Measurements from ENCODE around the gene TTC7B. TPM values are rescaled to one million over a fixed set of nuclear protein-coding genes. Genes with fewer than 3 reads are reported as not detected.

TTC7B gene
- total RNA-seq, 1 donor from 2014 or later = 40.3 TPM

DNA sequence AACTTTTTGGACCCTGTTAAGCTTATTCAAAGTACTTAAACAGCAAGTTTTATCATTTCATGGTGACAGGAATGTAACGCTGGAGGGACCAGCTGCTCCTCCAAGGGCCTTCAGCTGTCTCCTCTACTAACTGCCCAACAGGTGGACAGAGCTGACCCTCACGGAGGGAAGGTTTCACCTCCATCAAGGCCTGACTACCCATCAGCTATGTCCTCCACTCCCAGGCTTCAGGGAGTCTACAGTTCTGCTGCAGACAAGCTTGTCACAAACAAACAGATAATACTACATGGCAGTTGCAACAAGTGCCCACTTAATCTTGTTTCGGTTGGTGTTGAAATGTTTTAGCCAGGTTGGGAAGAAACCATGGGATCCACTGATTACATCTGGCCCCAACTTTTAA is 175.1 kb downstream of the TTC7B start:
- no peaks in the 10 kb centered on the region for H3K27me3 Mint-ChIP-seq (ENCODE audit: low read depth)
- no peak for DNase-seq (ENCODE audit: low spot score)
- H3K36me3 Mint-ChIP-seq (ENCODE audit: low read depth) = peaks cover 12% of the 10 kb centered on the region
- H3K4me1 Mint-ChIP-seq (ENCODE audit: low read depth) = peaks cover 32% of the 10 kb centered on the region
- TF ChIP-seq, protein P1, sequence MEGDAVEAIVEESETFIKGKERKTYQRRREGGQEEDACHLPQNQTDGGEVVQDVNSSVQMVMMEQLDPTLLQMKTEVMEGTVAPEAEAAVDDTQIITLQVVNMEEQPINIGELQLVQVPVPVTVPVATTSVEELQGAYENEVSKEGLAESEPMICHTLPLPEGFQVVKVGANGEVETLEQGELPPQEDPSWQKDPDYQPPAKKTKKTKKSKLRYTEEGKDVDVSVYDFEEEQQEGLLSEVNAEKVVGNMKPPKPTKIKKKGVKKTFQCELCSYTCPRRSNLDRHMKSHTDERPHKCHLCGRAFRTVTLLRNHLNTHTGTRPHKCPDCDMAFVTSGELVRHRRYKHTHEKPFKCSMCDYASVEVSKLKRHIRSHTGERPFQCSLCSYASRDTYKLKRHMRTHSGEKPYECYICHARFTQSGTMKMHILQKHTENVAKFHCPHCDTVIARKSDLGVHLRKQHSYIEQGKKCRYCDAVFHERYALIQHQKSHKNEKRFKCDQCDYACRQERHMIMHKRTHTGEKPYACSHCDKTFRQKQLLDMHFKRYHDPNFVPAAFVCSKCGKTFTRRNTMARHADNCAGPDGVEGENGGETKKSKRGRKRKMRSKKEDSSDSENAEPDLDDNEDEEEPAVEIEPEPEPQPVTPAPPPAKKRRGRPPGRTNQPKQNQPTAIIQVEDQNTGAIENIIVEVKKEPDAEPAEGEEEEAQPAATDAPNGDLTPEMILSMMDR (IDR thresholded peaks at IDR 0.05) = no peak
- peak overlapping the region; percentile 16 for H3K4me3 Mint-ChIP-seq (ENCODE audit: unreplicated experiment)
- peaks cover 3% of the 10 kb centered on the region for H3K9me3 Mint-ChIP-seq (ENCODE audit: low read depth)
- peak overlapping the region; percentile 41 for H3K27ac Mint-ChIP-seq (ENCODE audit: unreplicated experiment)

DNA sequence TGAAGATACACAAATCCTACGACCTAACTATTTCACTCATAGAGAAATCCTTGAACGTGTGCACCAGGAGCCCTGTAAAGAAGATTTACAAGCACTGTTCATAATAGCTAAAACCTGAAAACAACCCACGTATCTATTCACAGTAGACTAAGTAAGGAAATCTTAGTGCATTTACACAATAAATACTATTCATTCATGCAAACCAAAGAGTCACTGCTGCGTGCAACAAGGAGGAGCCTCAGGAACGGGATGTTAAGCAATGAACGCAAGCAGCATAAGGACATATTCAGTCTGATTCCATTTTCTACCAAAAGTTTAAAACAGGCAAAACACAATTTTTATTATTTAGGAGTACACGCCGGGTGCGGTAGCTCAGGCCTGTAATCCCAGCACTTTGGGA is 176.6 kb downstream of the TTC7B start:
- Mint-ChIP-seq H3K27ac (ENCODE audit: unreplicated experiment) (no peak overlapping the region), H3K4me3 (ENCODE audit: unreplicated experiment) (no peak overlapping the region), H3K36me3 (ENCODE audit: low read depth) (peaks cover 10% of the 10 kb centered on the region), H3K27me3 (ENCODE audit: low read depth) (no peaks in the 10 kb centered on the region), H3K4me1 (ENCODE audit: low read depth) (peaks cover 23% of the 10 kb centered on the region), H3K9me3 (ENCODE audit: low read depth) (peaks cover 3% of the 10 kb centered on the region)
- DNase-seq (ENCODE audit: low spot score) = no peak
- TF ChIP-seq, protein P1 (IDR thresholded peaks at IDR 0.05) = no peak

DNA sequence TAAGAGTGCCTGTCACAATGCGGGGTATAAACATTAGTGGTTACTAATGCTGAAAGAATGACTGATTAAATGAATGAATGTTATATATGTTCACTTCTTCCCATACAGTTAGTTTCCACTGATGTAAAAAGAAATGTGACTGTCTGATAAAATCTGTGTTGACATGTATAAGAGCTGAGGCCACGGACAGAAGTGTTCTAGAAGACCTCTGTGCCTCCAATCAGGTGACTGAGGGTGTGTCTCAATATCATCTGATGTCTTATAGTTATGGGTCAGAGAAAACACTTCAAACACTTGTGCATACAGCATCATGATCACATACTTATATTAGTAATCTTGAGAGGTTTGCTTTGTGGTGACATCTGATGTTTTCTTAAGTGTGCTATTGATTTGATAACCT is 183.4 kb downstream of the TTC7B start:
- Mint-ChIP-seq H3K36me3 (ENCODE audit: low read depth) (peaks cover 4% of the 10 kb centered on the region), H3K4me1 (ENCODE audit: low read depth) (peaks cover 23% of the 10 kb centered on the region), H3K9me3 (ENCODE audit: low read depth) (peaks cover 3% of the 10 kb centered on the region), H3K27ac (ENCODE audit: unreplicated experiment) (no peak overlapping the region), H3K27me3 (ENCODE audit: low read depth) (no peaks in the 10 kb centered on the region), H3K4me3 (ENCODE audit: unreplicated experiment) (no peak overlapping the region)
- no peak for DNase-seq (ENCODE audit: low spot score)
- TF ChIP-seq, protein P1 (IDR thresholded peaks at IDR 0.05) = no peak

DNA sequence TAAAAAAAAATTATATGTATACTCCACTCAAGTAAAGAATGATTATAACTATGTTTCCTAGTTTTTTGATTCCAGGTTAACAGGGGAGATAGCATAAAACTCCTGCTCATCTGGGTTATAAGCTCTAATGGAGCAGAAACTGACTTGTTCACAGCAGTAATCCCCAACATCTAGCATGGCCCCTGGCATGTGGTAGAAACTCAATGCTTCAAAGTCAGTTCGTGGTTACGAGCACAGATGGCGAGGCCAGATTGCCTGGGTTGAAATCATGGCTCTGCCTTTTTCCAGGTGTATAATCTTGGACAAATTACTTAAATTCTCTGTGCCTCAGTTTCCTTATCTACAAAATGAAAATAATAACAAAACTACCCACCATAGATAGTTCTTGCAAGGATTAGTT is 183.8 kb downstream of the TTC7B start:
- TF ChIP-seq, protein P1 (IDR thresholded peaks at IDR 0.05) = no peak
- Mint-ChIP-seq H3K4me3 (ENCODE audit: unreplicated experiment) (no peak overlapping the region), H3K27me3 (ENCODE audit: low read depth) (no peaks in the 10 kb centered on the region), H3K4me1 (ENCODE audit: low read depth) (peaks cover 28% of the 10 kb centered on the region), H3K36me3 (ENCODE audit: low read depth) (peaks cover 4% of the 10 kb centered on the region), H3K27ac (ENCODE audit: unreplicated experiment) (no peak overlapping the region), H3K9me3 (ENCODE audit: low read depth) (peaks cover 3% of the 10 kb centered on the region)
- DNase-seq (ENCODE audit: low spot score) = no peak

DNA sequence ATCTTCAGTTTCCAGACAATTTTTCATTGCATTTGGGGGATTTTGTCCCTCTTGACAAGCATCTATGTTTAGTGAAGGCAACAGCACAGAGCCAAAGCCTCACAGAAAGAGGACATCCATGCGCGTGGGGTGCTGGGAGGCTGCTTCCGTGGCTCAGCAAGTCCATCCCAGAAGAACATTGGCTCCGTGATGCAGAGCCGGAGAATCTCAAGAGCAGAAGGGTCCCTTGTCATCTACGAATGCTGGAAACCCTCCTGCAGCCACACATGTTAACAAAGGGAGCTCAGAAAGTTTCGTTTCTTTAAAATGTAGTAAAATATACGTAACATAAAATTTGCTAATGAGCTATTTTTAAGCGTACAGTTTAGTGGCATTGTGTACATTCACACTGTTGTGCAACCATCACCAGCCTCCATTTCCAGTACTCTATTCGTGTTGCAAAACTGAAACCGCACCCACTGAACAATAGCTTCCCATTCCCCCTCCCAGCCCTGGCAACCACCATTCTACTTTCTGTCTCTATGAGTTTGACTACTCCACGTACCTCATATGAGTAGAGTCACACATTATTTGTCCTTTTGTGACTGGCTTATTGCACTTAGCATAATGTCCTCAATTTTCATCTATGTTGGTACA is 185.9 kb downstream of the TTC7B start:
- Mint-ChIP-seq H3K27me3 (ENCODE audit: low read depth) (no peaks in the 10 kb centered on the region), H3K4me1 (ENCODE audit: low read depth) (peaks cover 44% of the 10 kb centered on the region), H3K36me3 (ENCODE audit: low read depth) (peaks cover 1% of the 10 kb centered on the region), H3K4me3 (ENCODE audit: unreplicated experiment) (no peak overlapping the region), H3K27ac (ENCODE audit: unreplicated experiment) (no peak overlapping the region), H3K9me3 (ENCODE audit: low read depth) (no peaks in the 10 kb centered on the region)
- TF ChIP-seq, protein P1 (IDR thresholded peaks at IDR 0.05) = no peak
- no peak for DNase-seq (ENCODE audit: low spot score)
